GM19351 (cell line): ENCODE measurements around the gene C20orf202.
"Not testable (repeated sequence)": the region's sequence is repeated elsewhere in the genome, so short reads cannot be mapped to it uniquely, and the experiment has no call there.

Experiments used
- ATAC-seq: cut with Tn5 transposase; IDR thresholded peaks from one replicate; pipeline ENCODE4 v1.9.1; 2021; ENCODE audit warnings: mild to moderate bottlenecking, moderate library complexity; ENCODE audit not compliant: unreplicated experiment

The C20orf202 gene

DNA sequence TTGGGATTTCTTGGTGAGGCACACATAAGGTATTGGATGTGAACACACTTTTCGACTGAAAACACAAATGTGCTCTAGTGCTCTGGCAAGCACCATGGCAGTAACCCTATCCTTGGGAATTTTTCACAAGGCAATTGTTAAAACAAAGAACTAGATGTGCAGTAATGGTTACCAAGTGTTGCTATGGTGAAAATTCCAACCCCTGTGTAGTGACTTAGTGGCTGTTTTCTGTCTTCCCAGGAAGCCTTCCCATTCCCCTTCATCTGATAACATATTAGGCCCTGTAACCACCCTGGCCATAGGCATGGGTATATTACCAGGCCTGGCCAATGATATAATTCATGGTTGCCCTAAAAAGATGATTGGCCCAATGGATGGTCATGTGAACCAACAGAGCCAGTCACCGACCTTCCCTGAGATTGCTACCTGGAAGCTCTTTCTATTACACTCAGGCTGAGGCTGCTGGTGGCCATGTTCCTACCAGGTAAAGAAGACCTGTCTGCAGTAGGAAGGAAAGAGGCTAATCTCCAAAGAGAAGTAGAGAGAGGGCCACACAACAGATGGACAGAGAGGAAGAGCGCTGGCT is 4.1 kb downstream of the C20orf202 start:
- no peak for ATAC-seq

DNA sequence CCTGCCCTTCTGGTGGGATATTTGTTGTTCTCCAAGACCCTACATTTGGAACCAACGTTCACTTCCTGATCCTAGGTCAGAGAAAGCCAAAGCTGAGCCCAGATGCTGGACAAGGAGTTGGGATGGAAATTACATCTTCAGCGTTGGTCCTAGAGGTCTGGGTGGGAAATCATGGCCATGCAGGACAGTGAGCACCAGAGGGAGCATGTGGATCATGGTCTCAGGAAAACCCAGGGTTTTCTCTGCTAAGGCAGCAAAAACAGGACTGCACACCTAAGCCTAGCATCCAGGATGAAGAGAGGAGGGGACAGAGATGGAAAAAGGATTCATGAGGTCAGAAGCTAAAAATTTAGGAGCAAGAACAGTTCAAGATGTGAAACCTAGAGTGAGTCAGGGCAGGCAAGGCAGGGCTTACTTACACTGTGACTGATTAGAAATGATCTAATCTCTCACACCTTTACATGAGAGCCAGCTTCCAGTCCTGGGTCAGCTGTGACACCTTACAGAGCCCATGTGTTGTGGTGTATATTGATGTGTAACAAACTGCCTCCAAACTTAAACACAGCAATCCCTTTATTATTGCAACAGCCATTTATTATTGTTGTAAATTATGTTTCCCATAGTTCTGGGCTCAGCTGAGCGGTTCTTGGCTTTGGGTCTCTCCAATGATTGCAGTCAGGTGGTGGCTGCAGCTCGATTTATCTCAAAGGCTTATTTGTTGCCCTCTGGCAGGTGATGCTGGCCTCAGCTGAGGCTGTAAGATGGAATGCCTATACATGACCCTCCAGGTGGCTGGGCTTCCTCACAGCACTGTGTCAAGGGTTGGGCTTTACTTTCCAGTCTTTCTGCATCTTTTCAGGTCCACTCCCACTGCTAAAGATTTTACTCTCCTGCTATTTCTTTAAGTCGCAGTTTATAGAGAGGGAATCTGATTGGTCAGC is 6.5 kb downstream of the C20orf202 start:
- ATAC-seq = no peak

DNA sequence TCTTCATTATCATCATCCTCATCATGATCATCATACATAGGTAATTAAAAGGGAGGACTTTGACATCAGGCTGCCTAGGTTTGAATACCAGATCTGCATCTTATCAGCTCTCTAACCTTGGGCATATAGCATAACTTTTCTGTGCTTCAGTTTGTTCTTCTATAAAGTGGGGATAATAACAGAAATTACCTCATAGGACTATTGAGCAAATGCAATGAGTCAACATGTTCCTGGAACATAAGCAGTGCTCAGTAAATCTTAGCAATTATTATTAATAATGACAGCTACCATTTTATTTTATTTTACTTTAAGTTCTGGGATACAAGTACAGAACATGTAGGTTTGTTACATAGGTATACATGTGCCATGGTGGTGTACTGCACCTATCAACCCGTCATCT is 7.2 kb downstream of the C20orf202 start:
- no peak for ATAC-seq

DNA sequence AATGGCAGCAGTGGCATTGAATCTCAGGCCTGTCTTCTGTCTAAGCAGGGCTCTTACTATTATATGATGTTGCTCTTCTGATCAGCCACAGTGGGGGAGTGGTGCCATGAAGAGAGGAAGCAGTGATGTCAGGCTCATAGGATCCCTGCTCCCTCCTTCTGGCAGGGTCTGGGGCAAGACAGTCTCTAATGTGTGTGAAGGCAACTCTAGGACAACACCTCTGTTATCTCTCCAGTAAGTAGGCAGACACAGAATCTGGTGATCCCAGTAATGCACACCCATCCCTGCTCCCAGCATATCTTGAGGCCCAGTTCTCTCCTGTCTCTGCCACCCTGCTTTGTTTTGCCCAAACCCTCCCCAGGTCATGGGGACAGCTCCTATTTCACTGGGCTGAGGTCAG is 8.8 kb downstream of the C20orf202 start:
- ATAC-seq = no peak

DNA sequence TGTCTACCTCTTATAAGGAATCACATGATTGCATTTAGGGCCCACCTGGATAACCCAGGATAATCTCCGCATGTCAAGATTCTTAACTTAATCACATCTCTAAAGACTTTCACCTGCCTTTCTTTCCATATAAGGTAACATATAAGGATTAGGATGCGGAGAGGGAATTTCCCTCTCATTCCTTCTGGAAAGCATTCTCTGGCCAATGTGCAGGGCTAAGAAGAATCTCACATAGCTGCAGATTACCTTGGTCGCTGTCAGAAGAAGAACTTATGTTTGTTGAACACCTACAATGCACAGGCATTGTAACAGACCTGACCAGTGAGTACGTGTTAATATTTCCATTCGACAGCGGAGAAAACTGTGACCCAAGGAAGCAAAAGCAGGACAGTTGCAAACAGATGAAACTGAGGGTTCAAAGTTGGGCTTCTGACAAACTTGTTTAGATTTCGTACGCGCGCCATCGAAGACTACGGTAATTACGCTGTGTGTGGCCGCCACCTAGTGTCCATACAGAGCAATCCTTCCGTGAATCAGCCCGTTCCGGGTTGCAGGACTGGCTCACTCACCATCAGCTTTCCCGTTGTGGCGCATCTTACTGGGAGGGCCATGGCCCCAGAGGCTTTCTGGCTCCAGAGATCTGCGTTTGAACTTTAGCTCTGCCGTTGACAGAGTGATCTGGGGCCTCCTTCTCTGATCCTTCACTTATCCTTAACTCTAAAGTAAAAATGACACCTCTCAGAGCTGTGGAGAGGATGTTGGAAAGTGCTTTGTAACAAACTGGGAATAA is 9.5 kb downstream of the C20orf202 start:
- peak; percentile 79 for ATAC-seq

DNA sequence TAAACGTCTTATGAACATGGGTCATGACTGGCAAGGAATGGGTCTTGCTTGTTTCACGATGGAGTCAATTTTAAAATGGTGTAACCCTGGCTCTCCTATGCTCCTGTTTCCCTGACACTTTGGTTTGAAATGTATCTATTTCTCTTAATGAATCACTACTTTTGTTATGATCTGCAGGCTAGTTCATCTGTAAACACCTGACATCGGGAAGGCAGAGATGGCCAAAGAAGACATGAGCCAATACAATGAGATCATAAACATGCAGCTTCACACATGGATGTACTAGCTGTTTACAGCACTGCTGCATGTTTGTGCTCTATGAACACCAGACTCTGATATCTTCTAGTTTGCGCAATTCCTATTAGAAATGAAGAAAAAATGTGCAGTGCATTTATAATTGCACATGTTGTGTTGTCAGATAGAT is 11.6 kb downstream of the C20orf202 start:
- ATAC-seq = no peak

DNA sequence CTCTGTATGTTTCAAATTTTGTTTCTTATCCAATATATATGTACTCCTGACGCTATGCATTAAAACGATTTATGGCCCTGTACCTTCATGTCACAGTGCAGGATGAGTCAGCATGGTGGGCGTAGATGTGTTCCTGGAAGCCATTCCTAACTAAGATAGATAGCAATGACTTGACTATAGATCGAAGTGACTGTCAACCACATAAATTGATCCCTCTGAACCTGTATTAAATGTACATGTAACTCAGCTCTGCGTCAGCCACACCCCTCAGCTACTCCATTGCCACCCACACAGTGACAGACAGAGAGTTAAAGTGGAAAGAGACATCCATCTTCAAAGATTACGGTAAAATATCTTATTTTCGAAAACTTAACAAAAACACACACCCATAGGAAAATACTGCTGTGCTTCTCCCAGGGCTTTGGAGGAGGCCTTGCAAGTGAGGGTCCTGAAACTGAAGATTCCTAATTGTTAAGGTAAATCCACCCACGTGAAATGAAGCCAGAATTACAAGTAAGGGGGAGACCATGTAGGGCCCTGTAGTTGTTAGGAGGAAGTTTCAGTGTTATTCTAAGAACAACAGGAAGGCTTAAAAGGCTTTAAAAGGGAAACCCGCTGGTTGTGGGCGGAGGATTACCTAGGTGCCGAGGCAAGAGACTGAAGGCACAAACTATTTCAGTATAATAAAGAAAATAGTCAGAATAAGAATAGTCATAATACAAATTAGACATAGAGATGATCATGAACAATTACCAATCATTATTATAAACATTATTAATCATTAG is 12.3 kb downstream of the C20orf202 start:
- ATAC-seq = no peak

DNA sequence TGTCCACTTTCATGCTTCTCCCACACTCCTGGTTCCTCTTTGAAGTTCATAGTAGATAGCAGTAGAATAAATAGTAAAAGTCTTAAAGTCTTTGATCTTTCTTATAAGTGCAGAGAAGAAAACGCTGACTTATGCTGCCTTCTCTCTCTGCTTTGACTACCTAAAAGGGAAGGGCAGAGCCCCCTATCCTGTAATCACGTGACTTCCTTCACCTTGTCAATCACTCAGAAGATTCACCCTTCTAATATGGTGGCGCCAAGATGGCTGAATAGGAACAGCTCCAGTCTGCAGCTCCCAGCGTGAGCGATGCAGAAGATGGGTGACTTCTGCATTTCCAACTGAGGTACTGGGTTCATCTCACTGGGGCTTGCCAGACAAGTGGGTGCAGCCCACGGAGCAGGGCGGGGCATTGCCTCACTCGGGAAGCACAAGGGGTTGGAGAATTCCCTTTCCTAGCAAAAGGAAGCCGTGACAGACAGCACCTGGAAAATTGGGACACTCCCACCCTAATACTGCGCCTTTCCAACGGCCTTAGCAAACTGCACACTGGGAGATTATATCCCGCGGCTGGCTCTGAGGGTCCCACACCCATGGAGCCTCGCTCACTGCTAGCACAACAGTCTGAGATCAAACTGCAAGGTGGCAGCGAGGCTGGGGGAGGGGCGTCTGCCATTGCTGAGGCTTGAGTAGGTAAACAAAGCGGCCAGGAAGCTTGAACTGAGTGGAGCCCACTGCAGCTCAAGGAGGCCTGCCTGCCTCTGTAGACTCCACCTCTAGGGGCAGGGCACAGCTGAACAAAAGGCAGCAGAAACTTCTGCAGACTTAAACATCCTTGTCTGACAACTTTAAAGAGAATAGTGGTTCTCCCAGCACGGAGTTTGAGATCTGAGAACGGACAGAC is 13.5 kb downstream of the C20orf202 start:
- not testable (repeated sequence) for ATAC-seq

DNA sequence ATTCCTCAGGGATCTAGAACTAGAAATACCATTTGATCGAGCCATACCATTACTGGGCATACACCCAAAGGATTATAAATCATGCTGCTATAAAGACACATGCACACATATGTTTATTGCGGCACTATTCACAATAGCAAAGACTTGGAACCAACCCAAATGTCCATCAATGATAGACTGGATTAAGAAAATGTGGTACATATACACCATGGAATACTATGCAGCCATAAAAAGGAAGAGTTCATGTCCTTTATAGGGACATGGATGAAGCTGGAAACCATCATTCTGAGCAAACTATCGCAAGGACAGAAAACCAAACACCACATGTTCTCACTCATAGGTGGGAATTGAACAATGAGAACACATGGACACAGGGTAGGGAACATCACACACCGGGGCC is 19.5 kb downstream of the C20orf202 start:
- ATAC-seq = not testable (repeated sequence)

DNA sequence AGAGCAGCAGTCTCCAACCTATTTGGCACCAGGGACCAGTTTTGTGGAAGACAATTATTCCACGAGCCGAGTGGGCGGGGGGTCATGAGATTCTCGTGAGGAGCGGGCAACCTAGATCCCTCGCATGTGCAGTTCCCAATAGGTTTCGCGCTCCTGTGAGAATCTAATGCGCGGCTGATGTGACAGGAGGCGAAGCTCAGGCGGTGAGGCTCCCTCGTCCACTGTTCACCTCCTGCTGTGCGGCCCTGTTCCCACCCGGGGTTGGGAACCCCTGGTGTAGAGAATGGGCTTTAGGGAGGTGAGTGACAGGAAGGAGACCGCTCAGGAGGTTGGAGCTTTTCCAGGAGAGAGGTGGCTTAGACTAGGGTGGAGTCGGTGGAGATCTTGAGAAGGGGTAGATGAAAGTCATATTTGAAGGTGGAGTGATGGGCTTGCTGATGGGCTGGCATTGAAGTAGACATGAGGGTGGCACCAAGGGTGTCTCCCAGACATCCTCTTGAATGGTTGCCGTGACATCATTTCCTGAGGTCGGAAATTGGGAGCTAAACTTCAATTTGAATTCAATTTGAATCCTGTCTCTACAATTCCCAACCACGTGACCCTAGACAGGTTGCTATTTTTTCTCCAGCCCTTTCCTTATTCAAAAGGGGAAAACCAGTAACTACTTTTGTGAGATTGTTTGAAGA is 21.1 kb downstream of the C20orf202 start:
- no peak for ATAC-seq

DNA sequence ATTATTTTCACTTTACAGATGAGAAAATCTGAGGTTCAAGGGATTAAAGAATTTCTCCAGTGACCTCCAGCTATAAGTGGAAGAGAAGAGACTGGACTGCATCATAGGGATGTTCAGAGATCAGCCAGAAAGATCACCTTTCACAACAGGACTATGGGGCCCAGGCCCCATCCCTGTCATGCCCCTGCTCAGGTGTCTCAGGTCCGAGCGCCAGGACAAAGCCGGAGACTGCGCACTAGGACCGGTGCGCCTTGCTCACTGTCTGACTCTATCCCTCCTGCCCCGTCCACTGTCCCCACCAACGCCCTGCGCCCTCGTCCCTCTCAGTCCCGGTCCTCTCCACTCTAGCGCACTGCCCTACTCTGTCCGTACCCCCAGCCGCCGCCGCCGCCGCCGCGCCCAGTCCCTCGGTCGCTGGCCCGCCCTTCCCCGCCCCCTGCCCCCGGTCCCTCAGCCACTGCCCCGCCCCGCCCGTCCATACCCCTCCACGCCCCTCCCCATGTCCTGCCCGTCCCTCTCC is 22.1 kb downstream of the C20orf202 start:
- peak; percentile 30 for ATAC-seq

DNA sequence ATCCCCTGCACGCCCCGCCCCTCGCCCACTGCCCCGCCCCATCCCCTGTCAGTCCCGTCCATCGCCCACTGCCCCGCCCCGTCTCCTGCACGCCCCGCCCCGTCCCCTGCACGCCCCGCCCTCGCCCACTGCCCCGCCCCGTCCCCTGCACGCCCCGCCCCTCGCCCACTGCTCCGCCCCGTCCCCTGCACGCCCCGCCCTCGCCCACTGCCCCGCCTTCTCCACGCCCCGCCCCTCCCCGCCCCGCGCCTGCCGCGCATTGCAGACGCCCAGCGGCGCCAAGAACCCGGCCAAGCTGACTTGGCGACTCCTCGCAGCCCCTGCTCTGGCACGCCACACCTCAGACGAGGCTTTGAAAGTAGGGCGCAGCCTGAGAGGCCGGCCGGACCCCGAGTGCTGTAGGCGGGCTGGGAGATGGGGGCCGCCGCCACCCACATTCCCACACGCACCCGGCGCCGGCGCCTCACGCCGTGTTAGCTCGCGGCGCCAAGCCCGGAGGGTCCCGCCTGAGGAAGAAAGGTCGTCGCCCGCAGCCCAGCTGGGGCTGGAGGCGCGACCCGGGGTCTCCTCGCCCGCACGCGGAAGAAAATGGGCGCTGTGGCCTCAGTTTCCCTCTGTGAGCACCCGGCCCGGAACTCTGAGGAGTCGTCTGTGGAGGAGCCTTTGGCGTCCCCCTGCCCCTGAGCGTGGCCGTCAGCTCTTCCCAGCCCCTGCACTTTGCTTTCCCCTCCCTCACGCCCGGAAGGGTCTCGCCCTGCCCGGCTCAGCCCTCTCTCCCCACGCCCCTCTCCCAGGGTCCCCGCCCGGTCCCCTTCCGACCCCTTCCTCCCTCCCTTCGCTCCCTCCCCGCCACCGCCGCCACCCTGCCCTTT is 22.8 kb downstream of the C20orf202 start, which contains the start of gene RAD21L1:
RAD21L1 (plus strand) TSS at position 262 of the 872 bp plus-strand sequence. CDS start 2,410 bp downstream, outside the sequence.
- peak; percentile 47 for ATAC-seq

DNA sequence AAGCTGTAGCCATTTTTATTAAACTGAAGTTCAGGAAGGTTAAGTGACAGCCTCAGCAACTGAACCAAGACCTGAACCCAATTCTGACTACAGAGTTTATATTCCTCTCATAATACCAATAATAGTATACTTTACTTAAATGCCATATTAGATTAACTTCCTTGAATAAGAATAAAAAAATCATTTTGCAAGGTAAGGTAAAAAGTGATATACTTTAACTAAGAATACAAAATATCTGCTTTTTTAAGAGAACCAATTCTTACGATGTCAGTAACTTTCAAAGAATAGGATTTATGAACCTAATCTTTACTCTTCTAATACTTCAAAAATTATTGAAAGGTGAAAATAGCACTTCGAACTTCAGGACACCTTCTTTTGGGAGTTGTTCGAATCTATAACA is 26.3 kb downstream of the C20orf202 start:
- ATAC-seq = no peak

DNA sequence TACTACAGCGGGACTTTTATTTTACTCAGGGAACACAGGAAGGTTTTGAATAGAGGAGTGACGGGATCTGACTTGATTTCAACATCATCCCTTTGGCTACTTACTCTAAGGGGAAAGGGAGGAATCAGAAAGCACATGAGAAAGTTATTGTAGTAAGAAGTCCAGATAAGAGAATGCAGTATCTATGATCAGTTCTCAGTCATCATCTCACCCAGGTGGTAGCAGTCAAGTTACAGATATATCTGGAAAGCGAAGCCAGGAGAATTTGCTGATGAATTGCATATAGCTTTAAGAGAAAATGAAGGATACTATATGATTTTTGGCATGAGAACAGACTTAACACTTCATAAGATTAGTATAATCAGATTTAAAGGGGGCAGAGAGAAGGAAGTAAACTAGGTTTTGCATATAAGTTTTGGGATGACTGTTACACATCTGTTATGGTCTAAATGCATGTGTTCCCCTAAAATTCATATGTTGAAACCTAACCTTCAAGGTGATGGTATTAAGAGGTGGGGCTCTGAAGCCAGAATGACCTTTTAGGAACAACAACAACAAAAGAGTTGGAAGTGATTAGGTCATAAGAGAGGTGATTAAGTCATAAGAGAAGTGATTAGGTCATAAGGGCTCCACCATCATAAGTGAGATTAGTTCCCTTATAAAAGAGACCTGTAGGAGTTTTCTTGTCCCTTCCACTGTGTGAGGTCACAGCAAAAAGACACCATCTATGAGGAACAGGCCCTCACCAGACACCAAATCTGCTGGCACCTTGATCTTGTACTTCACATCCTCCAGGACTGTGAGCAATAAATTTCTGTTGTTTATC is 29.2 kb downstream of the C20orf202 start:
- ATAC-seq = no peak

DNA sequence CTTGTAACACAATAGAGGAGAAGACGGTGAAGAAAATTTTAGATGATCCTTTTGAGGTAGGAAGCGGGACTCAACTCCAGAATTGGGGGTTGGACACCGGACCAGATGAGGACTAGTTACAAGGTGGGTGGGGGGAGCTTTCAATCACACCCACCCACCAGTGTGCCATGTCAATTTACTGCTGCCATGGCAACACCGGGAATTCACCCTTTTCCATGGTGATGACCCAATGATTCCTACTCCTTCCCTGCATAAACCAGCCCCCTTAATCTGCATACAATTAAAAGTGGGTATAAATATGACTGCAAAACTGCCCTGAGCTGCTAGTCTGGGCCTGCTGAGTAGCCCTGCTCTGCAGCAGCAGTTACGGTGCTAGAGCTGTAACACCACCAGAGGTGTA is 37.3 kb downstream of the C20orf202 start:
- ATAC-seq = no peak

DNA sequence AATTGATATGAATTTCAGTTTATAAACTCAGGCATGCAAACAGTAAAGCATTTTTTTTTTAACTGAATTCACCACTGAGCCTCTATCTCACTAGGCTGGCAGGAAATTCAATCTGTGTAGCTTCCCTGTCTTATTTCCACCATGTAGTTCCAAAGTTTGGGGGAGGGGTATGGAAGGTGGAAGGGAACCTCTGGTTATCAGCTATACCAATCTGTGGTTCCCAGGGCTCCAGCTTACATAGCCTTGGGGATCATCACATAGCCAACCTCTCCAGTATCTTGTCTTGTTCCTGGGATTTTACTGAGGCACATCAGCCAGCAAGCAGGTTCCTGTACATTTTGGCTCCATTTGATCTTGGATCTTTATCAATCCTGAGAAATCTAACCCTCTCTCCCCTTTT is 38.2 kb downstream of the C20orf202 start:
- ATAC-seq = no peak

DNA sequence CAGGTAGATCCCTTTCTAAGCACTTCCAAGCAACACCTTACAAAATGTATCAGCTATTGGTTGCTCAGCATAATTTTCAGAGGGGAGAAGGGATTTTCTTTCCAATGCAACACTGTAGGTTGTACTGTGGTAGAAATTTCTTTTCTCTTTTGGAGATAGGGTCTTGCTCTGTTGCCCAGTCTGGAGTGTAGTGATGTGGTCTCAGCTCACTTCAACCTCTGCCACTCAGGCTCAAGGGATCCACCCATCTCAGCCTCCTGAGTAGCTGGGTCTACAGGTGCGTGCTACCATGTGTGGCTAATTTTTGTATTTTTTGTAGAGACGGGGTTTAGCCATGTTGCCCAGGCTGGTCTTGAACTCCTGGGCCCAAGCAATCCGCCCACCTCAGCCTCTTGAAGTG is 38.8 kb downstream of the C20orf202 start:
- ATAC-seq = no peak
